Gastroesophageal sphincter (tissue), 3 donors: Measurements from ENCODE around the gene SYNDIG1.

Source experiments
- POLR2A ChIP-seq, 2 donors: fragments of 450-650 bp; IDR thresholded peaks; one replicate each; pipeline ENCODE4 v1.6.1; 2017; ENCODE audit warnings: antibody characterized with exemption in 2 of 2, mild to moderate bottlenecking in 2 of 2, moderate library complexity in 1 of 2
- POLR2AphosphoS5 ChIP-seq: sonication (generic); formaldehyde crosslinking; IDR thresholded peaks from one replicate; pipeline ENCODE4 v1.6.1; 2017; ENCODE audit warnings: antibody characterized with exemption
- TF ChIP-seq, protein P1 (sequence below), 4 experiments: fragments of 200-600 bp in 2 of 4; fragments of 450-650 bp in 2 of 4; sonication (generic) in 1 of 4; IDR thresholded peaks; one replicate each; pipeline ENCODE4 v1.5.1; 2017 to 2019; ENCODE audit warnings: antibody characterized with exemption in 4 of 4, mild to moderate bottlenecking in 2 of 4, moderate library complexity in 2 of 4

DNA sequence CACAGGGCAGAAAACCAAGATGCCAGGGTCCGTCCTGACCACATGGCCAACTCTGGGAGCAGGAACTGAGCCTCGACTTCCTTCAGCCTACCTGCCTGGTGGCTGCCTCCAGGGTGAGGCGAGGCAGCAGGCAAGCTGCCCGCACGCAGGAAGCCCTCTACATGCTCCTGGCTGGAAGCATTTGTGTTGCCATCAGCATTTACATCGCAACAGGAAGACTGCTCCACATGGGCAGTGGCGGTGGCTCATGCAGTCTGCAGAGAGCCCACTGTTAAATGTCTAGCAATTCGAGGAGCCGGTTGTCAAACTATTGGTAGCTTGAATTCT, 233.8 kb downstream of the SYNDIG1 start:
- TF ChIP-seq POLR2A (IDR thresholded peaks at IDR 0.05) (no peak), POLR2AphosphoS5 (no peak)
- TF ChIP-seq, protein P1, sequence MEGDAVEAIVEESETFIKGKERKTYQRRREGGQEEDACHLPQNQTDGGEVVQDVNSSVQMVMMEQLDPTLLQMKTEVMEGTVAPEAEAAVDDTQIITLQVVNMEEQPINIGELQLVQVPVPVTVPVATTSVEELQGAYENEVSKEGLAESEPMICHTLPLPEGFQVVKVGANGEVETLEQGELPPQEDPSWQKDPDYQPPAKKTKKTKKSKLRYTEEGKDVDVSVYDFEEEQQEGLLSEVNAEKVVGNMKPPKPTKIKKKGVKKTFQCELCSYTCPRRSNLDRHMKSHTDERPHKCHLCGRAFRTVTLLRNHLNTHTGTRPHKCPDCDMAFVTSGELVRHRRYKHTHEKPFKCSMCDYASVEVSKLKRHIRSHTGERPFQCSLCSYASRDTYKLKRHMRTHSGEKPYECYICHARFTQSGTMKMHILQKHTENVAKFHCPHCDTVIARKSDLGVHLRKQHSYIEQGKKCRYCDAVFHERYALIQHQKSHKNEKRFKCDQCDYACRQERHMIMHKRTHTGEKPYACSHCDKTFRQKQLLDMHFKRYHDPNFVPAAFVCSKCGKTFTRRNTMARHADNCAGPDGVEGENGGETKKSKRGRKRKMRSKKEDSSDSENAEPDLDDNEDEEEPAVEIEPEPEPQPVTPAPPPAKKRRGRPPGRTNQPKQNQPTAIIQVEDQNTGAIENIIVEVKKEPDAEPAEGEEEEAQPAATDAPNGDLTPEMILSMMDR (IDR thresholded peaks at IDR 0.05), result no peak
